ENCODE data around the gene MIX23. TPM values are rescaled to one million over a fixed set of nuclear protein-coding genes. Genes with fewer than 3 reads are reported as not detected.

MIX23 gene
- total RNA-seq = 29.3 and 53.5 TPM in 2 replicates

DNA sequence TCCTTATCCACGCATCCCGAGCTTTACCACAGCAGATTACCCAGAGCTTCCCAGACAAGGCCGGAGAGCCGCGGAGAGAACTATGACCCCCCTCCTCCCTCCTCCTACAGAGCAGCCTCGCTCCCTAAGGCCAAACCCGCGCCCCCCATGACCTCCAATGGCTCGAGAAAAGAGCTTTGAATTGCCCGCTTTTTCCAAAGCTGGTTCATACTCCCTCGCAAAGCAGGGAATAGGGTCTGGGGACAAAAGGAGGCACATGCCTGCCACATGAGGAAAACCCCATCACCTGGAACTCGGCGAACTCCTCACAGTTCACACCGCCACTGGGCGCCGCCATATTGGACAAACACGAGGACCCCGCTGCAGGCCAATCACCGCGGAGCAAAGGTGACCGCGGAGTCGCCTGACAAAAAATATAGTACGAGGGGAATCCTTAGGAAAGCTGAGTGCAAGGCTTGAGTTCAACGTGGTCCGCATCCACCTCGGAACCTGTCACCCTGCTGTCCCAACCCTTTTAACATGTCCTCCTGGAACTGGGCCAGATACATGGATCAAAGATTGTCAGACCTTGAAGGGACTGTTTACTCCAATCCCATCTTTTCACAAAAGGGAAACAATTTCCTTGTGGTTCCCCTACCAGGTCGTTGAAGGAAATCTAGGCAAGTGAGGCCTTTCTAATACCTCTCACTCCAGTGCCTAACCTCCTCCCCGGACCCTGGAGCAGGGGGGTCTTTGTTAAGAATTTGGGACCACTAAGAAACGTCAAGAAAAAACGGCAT lies at the start of gene MIX23:
MIX23 (minus strand) TSS at position 344 of the 779 bp plus-strand sequence; CDS start at position 337, 7 bp downstream.

DNA sequence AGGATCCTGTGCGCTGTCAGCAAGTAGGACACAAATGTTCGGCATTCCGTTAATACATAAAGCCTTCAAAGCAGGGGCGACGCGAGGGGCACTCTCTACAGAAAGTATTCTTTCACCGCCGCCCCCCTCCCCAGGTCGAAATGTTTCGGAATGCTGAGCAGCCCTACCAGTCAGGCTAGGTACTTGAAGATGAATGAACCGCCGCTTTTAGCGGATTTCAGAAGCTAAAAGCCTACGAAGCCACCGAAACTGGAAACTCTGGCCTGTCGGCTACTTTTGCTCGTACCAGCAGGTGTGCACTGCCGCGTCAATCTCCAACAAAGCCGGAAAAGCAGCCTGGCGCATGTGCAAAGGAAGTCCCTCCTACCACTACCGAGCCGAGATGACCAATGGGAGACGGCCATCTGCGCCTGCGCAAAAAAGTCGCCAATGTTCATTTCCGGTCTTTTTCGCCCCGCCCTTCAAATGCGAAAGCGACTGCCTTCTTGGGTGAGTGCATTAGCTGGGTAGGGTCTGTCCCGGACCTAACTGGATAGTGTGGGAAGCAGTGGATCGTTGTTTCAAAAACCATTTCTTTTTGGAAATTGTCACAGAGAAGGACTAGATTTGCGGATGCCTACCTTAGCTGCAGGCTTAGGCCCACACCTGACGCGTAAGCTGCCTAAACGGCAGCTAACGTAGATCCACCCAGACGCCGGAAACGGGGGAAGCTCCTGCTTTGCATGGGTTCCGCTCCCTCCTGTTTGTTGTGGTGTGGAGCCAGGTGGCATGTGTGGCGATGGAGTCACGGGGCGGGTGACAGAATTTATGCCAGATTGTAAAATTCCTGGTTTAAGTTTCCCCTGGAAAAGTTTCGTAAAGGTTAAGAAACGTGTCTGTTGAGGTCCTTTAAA lies 33.0 kb upstream of the MIX23 start, which contains the start of gene WDR5B:
WDR5B (minus strand) TSS at position 301 of the 893 bp plus-strand sequence. CDS start 534 bp downstream, outside the sequence.

GRCh38 chr3:122383771-122384697 lies 1.0 kb upstream of the MIX23 start, which contains the start of gene FAM162A:
Gene FAM162A, plus strand, starts transcription at chr3:122384182. Its CDS starts 84 bp downstream, at chr3:122384266.

GRCh38 chr3:122324871-122325323 lies 58.1 kb downstream of the MIX23 start, which contains the start of gene CSTA:
Gene CSTA, plus strand, starts transcription at chr3:122325248. Its CDS starts 45 bp downstream, at chr3:122325293.

Other genes with a start within 250 kb of the MIX23 start
- under 0.01 TPM in 1 of 2 replicates, not detected in the other for gene CASR, start 199.6 kb downstream of the MIX23 start, total RNA-seq
- gene CSTA, start 58.0 kb downstream of the MIX23 start, total RNA-seq = 0.58 and 2.0 TPM in 2 replicates
- gene FAM162A, start 951 bp upstream of the MIX23 start, total RNA-seq = 20.1 and 33.0 TPM in 2 replicates
- gene WDR5B, start 32.8 kb upstream of the MIX23 start, total RNA-seq = 4.2 and 5.0 TPM in 2 replicates
- gene KPNA1, start 131.7 kb upstream of the MIX23 start, total RNA-seq = 21.4 and 33.4 TPM in 2 replicates
- gene PARP9, start 181.1 kb upstream of the MIX23 start, total RNA-seq = 15.7 and 17.2 TPM in 2 replicates
- gene DTX3L, start 181.1 kb upstream of the MIX23 start, total RNA-seq = 11.0 and 15.9 TPM in 2 replicates
- under 0.01 and 0.56 TPM in 2 replicates for gene PARP15, start 194.4 kb upstream of the MIX23 start, total RNA-seq

Data from regular cardiac myocyte (primary cell).